Transverse colon (tissue), 4 donors: Measurements from ENCODE around the gene RELT. TPM values are rescaled to one million over a fixed set of nuclear protein-coding genes. Genes with fewer than 3 reads are reported as not detected.
"Not testable (repeated sequence)": the region's sequence is repeated elsewhere in the genome, so short reads cannot be mapped to it uniquely, and the experiment has no call there.

Experiments used
- DNase-seq: peaks from one replicate; pipeline ENCODE4 v3.0.0-alpha.2; 2019
- H3K27ac ChIP-seq, 4 donors: fragments of 200-600 bp; sonication (generic); 2 replicates each; pipeline ENCODE4 v1.5.1; 2016 to 2018; ENCODE audit warnings: inconsistent platforms in 4 of 4
- H3K27me3 ChIP-seq: fragments of 200-600 bp; sonication (generic); 2 replicates; pipeline ENCODE4 v1.5.1; 2017; ENCODE audit warnings: inconsistent platforms
- H3K36me3 ChIP-seq, 4 donors: fragments of 200-600 bp; sonication (generic); 2 replicates each; pipeline ENCODE4 v1.5.1; 2017 to 2019; ENCODE audit warnings: inconsistent platforms in 4 of 4
- H3K4me1 ChIP-seq, 4 donors: fragments of 200-600 bp; sonication (generic); 2 replicates each; pipeline ENCODE4 v1.5.1; 2017 to 2020; ENCODE audit warnings: inconsistent platforms in 4 of 4
- H3K4me3 ChIP-seq, 4 donors: fragments of 200-600 bp; sonication (generic); 1 replicate in 1 of 4; 2 replicates in 3 of 4; pipeline versions ENCODE4 v1.5.1 to v1.6.1; 2017 to 2019; ENCODE audit warnings: inconsistent platforms in 4 of 4
- H3K9me3 ChIP-seq, 2 donors: fragments of 200-600 bp; sonication (generic); 2 replicates each; pipeline ENCODE4 v1.5.1; 2017 to 2019; ENCODE audit warnings: inconsistent platforms in 2 of 2
- EP300 ChIP-seq: sonication (generic); formaldehyde crosslinking; IDR thresholded peaks from one replicate; pipeline ENCODE4 v1.6.1; 2017; ENCODE audit warnings: antibody characterized with exemption, low read depth
- POLR2A ChIP-seq: fragments of 450-650 bp; IDR thresholded peaks from one replicate; pipeline ENCODE4 v1.6.1; 2016; ENCODE audit warnings: antibody characterized with exemption, mild to moderate bottlenecking, moderate library complexity
- POLR2AphosphoS5 ChIP-seq, 3 donors: sonication (generic); formaldehyde crosslinking; IDR thresholded peaks; one replicate each; pipeline ENCODE4 v1.6.1; 2016; ENCODE audit warnings: antibody characterized with exemption in 3 of 3
- WGBS, 2 donors: methylation state at CpG; one replicate each; pipeline ENCODE4 v1.1.5; 2018; ENCODE audit warnings: low coverage in 1 of 2; 5-methylcytosine and 5-hydroxymethylcytosine counted together
- in situ Hi-C, 4 donors: fragments of 200-750 bp; cut with MboI; loops; one replicate each; pipeline versions ENCODE4 v1.15.0 to v1.15.1; 2017; ENCODE audit warnings: low sequenced_read_pairs in 3 of 4, low pct_ligation_motif_present in 1 of 4, low pct_unique_long_range_greater_than_20kb in 1 of 4
- intact Hi-C: fragments of 100-400 bp; cut with DNase I; formaldehyde crosslinking; loops from one replicate; pipeline ENCODE4 v1.15.1; 2023; ENCODE audit warnings: low total_unique reads
- total RNA-seq, 4 donors: library from RNA; depleted of rRNA; stranded (reverse); fragments of >200 nt; gene quantifications; one replicate each; pipeline ENCODE4 v1.1.0, GENCODE V29; 2016
- TF ChIP-seq, protein P1 (sequence below), 5 experiments: fragments of 200-600 bp in 3 of 5; fragments of 450-650 bp in 2 of 5; sonication (generic) in 3 of 5; IDR thresholded peaks; 1 replicate in 2 of 5; 2 replicates in 3 of 5; pipeline ENCODE4 v1.5.1; 2016 to 2017; ENCODE audit warnings: antibody characterized with exemption in 5 of 5, inconsistent platforms in 3 of 5, mild to moderate bottlenecking in 2 of 5, moderate library complexity in 1 of 5

RELT gene
- total RNA-seq, 4 donors from 2014 or later: 2.0 to 10.1 (median 6.1) TPM

DNA sequence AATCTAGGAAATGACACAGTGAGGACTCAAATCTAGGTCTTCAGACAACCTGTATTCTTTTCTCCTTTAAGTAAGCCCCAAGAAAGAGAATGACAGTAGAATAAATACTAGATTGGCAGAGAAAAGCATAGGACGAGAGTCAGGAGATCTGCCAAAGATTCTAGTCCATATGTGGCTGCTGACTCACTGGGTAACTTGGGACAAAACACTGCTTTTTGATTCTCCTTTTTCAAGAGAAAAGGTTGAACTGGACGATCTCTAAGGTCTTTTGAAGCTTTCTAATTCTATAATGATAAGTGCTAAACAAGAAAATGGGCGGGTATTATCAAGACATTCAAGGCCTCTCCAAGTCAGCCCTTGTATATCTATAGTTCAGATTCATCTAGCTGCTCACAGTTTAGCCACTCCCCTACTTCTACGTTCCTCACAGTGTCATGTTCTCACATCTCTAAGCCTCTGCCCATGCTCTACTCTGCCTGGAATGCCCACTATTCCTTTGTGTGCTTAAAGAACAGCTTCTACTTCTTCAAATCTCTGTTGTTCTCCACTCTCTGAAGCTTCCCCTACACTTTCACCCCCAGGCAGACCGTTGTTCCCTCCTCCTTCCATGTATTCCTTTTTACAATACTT lies 53.0 kb downstream of the RELT start:
- no peaks in the 10 kb centered on the region for H3K9me3 ChIP-seq
- DNase-seq: no peak
- H3K4me1 ChIP-seq: no peaks in the 10 kb centered on the region
- no peaks in the 10 kb centered on the region for H3K27me3 ChIP-seq
- TF ChIP-seq, protein P1, sequence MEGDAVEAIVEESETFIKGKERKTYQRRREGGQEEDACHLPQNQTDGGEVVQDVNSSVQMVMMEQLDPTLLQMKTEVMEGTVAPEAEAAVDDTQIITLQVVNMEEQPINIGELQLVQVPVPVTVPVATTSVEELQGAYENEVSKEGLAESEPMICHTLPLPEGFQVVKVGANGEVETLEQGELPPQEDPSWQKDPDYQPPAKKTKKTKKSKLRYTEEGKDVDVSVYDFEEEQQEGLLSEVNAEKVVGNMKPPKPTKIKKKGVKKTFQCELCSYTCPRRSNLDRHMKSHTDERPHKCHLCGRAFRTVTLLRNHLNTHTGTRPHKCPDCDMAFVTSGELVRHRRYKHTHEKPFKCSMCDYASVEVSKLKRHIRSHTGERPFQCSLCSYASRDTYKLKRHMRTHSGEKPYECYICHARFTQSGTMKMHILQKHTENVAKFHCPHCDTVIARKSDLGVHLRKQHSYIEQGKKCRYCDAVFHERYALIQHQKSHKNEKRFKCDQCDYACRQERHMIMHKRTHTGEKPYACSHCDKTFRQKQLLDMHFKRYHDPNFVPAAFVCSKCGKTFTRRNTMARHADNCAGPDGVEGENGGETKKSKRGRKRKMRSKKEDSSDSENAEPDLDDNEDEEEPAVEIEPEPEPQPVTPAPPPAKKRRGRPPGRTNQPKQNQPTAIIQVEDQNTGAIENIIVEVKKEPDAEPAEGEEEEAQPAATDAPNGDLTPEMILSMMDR (IDR thresholded peaks at IDR 0.05): no peak
- TF ChIP-seq POLR2A (no peak), POLR2AphosphoS5 (IDR thresholded peaks at IDR 0.05) (no peak), EP300 (no peak)
- no peak overlapping the region for H3K27ac ChIP-seq
- intact Hi-C loops: no loop called here
- no peak overlapping the region for H3K4me3 ChIP-seq
- 85 to 94% methylated on average over 5 of the region's 5 CpGs for WGBS, 2 donors
- in situ Hi-C loops: no loop called here
- no peaks in the 10 kb centered on the region for H3K36me3 ChIP-seq

DNA sequence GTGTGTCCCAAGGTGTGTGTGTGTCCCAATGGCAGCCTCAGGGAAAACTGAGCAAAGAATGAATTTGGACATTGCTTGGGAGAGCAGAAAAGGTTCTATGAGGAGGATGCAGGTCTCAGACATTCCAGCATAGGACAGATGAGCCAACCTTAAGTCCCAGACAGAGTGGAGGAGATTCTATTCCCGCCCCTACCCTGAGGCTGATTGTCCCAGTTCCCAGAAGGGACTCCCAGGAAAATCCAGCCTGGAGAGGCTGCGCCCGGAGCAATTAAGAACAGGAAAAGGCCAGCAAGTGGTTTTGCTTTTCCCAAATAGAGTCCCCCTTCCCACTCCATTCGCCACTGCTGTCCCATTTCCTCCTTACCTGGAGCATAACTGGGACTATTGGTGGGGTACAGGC lies 54.1 kb downstream of the RELT start:
- no peak for DNase-seq
- Histone ChIP-seq H3K27ac (no peak overlapping the region), H3K9me3 (no peaks in the 10 kb centered on the region), H3K36me3 (no peaks in the 10 kb centered on the region), H3K4me1 (no peaks in the 10 kb centered on the region), H3K4me3 (no peak overlapping the region), H3K27me3 (no peaks in the 10 kb centered on the region)
- TF ChIP-seq POLR2AphosphoS5 (IDR thresholded peaks at IDR 0.05): no peak
- TF ChIP-seq POLR2A: no peak
- TF ChIP-seq, protein P1 (IDR thresholded peaks at IDR 0.05): no peak
- intact Hi-C loops: no loop called here
- 96% methylated on average over 4 of the region's 4 CpGs; no CpG with 5 or more reads in 1 of the 2 donors for WGBS, 2 donors
- in situ Hi-C loops: no loop called here

DNA sequence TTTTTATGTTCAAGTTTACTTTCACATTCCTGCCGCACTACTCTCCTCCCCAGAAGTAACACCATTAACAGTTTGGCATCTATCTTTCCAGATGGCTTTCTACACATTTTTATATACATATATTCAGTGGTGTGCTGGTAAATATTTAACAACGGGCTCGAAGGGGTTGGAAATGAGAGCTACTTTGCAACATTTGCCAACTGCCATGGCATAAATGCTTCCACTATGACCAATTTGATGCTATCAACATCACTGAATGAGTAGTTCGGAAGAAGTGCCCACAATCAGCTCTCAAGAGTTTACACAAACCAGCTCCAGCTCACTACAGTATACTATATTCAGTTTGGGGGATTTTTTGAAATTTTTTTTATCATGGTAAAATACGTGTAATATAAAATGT lies 55.2 kb downstream of the RELT start:
- H3K27me3 ChIP-seq: no peaks in the 10 kb centered on the region
- H3K4me1 ChIP-seq: no peaks in the 10 kb centered on the region
- no peak for DNase-seq
- H3K36me3 ChIP-seq: no peaks in the 10 kb centered on the region
- in situ Hi-C loops (no loop called here), intact Hi-C loops (no loop called here)
- H3K4me3 ChIP-seq: no peak overlapping the region
- no peaks in the 10 kb centered on the region for H3K9me3 ChIP-seq
- TF ChIP-seq POLR2AphosphoS5 (IDR thresholded peaks at IDR 0.05): no peak
- TF ChIP-seq POLR2A: no peak
- TF ChIP-seq, protein P1 (IDR thresholded peaks at IDR 0.05): no peak
- no peak for TF ChIP-seq EP300
- 66 to 70% methylated on average over 5 of the region's 5 CpGs for WGBS, 2 donors
- H3K27ac ChIP-seq: no peak overlapping the region

DNA sequence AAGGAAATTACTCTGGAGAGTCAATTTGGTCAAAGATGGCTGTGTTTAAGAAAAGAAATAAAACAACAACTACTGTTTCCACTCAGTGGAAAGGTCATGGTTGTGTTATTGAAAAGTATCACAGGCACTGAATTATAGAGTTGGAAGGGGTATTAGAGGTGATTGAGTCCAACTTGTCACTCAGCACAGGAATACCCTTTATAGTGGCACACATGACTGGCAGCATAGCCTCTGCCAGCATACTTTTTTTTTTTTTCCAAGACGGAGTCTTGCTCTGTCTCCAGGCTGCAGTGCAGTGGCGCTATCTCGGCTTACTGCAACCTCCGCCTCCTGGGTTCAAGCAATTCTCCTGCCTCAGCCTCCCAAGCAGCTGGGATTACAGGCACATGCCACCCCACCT lies 60.7 kb downstream of the RELT start:
- H3K36me3 ChIP-seq, H3K27me3 ChIP-seq, H3K9me3 ChIP-seq, DNase-seq, in situ Hi-C loops, intact Hi-C loops, H3K27ac ChIP-seq, H3K4me3 ChIP-seq: not testable (repeated sequence)
- H3K4me1 ChIP-seq: peaks cover 0 to 11% (median 4%) of the 10 kb centered on the region in 4 donors
- 100% methylated on average over 4 of the region's 4 CpGs; no CpG with 5 or more reads in 1 of the 2 donors for WGBS, 2 donors
